H9 (cell line): ENCODE data around the gene MLLT3. TPM values are rescaled to one million over a fixed set of nuclear protein-coding genes. Genes with fewer than 3 reads are reported as not detected.

Source experiments
- DNase-seq: peaks from one replicate; pipeline ENCODE4 v3.0.0-alpha.2; 2017
- H2AFZ ChIP-seq: one replicate; pipeline ENCODE4 v1.6.1; 2013; ENCODE audit warnings: mild to moderate bottlenecking, low read length, control low read depth, moderate library complexity
- H2AK5ac ChIP-seq: 2 replicates; pipeline ENCODE4 v1.6.1; 2013; ENCODE audit warnings: low read length, control low read depth, mixed read lengths; ENCODE audit not compliant: insufficient read length
- H2BK120ac ChIP-seq: one replicate; pipeline ENCODE4 v1.6.1; 2013; ENCODE audit warnings: low read depth, mild to moderate bottlenecking, low read length, control low read depth, inconsistent platforms; ENCODE audit not compliant: poor library complexity, severe bottlenecking
- H2BK12ac ChIP-seq: 2 replicates; pipeline ENCODE4 v1.6.1; 2013; ENCODE audit warnings: low read length, control low read depth, mixed read lengths, low read depth; ENCODE audit not compliant: insufficient read length
- H2BK15ac ChIP-seq: 2 replicates; pipeline ENCODE4 v1.6.1; 2013; ENCODE audit warnings: low read depth, low read length, control low read depth
- H2BK20ac ChIP-seq: one replicate; pipeline ENCODE4 v1.6.1; 2013; ENCODE audit warnings: low read depth, mild to moderate bottlenecking, low read length, control low read depth, inconsistent platforms; ENCODE audit not compliant: poor library complexity, severe bottlenecking
- H2BK5ac ChIP-seq: 2 replicates; pipeline ENCODE4 v1.6.1; 2013; ENCODE audit warnings: low read length, control low read depth, mixed read lengths; ENCODE audit not compliant: insufficient read length
- H3K14ac ChIP-seq: 2 replicates; pipeline ENCODE4 v1.6.1; 2013; ENCODE audit warnings: low read length, control low read depth; ENCODE audit not compliant: insufficient read depth
- H3K18ac ChIP-seq: 2 replicates; pipeline ENCODE4 v1.6.1; 2013; ENCODE audit warnings: low read depth, mild to moderate bottlenecking, mixed read lengths, low read length, control low read depth; ENCODE audit not compliant: insufficient read length
- H3K23ac ChIP-seq: 2 replicates; pipeline ENCODE4 v1.6.1; 2013; ENCODE audit warnings: low read length, control low read depth, mixed read lengths, low read depth; ENCODE audit not compliant: insufficient read length
- H3K23me2 ChIP-seq: 2 replicates; pipeline ENCODE4 v1.6.1; 2013; ENCODE audit warnings: low read depth, mild to moderate bottlenecking, mixed read lengths, low read length, control low read depth; ENCODE audit not compliant: insufficient read length, poor library complexity, severe bottlenecking
- H3K27ac ChIP-seq: 2 replicates; pipeline ENCODE4 v1.5.1; 2013; ENCODE audit warnings: low read length, control low read depth, mixed read lengths, low read depth; ENCODE audit not compliant: insufficient read length
- H3K27me3 ChIP-seq: 2 replicates; pipeline ENCODE4 v1.6.1; 2013; ENCODE audit warnings: low read length, control low read depth, inconsistent platforms; ENCODE audit not compliant: insufficient read depth
- H3K4ac ChIP-seq: 2 replicates; pipeline ENCODE4 v1.6.1; 2013; ENCODE audit warnings: low read depth, mild to moderate bottlenecking, control low read depth, inconsistent platforms, low read length, moderate library complexity
- H3K4me1 ChIP-seq: 2 replicates; pipeline ENCODE4 v1.6.1; 2013; ENCODE audit warnings: low read length, control low read depth, inconsistent platforms; ENCODE audit not compliant: insufficient read depth
- H3K4me2 ChIP-seq: 2 replicates; pipeline ENCODE4 v1.6.1; 2013; ENCODE audit warnings: low read length, control low read depth, mixed read lengths; ENCODE audit not compliant: insufficient read length, insufficient read depth
- H3K56ac ChIP-seq: 2 replicates; pipeline ENCODE4 v1.6.1; 2013; ENCODE audit warnings: low read depth, mild to moderate bottlenecking, mixed read lengths, low read length, control low read depth; ENCODE audit not compliant: insufficient read length
- H3K79me1 ChIP-seq: 2 replicates; pipeline ENCODE4 v1.6.1; 2013; ENCODE audit warnings: low read depth, mild to moderate bottlenecking, moderate library complexity, low read length, control low read depth, inconsistent platforms; ENCODE audit not compliant: insufficient read depth, poor library complexity, severe bottlenecking
- H3K79me2 ChIP-seq: 2 replicates; pipeline ENCODE4 v1.6.1; 2013; ENCODE audit warnings: low read length, control low read depth, inconsistent platforms; ENCODE audit not compliant: insufficient read depth
- H3K9ac ChIP-seq: 2 replicates; pipeline ENCODE4 v1.6.1; 2013; ENCODE audit warnings: low read length, control low read depth, mixed read lengths; ENCODE audit not compliant: insufficient read length; ENCODE audit errors: extremely low read depth
- H3K9me3 ChIP-seq: one replicate; pipeline ENCODE4 v1.6.1; 2013; ENCODE audit warnings: low read depth, low read length, inconsistent platforms; ENCODE audit not compliant: control insufficient read depth
- H3T11ph ChIP-seq: one replicate; pipeline ENCODE4 v1.6.1; 2013; ENCODE audit warnings: mild to moderate bottlenecking, low read length, control low read depth, inconsistent platforms
- H4K20me1 ChIP-seq: one replicate; pipeline ENCODE4 v1.6.1; 2013; ENCODE audit not compliant: control insufficient read depth, insufficient read length, insufficient read depth
- H4K5ac ChIP-seq: 2 replicates; pipeline ENCODE4 v1.6.1; 2013; ENCODE audit warnings: low read depth, mild to moderate bottlenecking, mixed read lengths, low read length, control low read depth; ENCODE audit not compliant: insufficient read length
- H4K8ac ChIP-seq: replicated peaks from 2 replicates; pipeline ENCODE4 v1.6.1; 2013; ENCODE audit warnings: low read length, control low read depth, mixed read lengths, low read depth; ENCODE audit not compliant: insufficient read length
- H4K91ac ChIP-seq: 2 replicates; pipeline ENCODE4 v1.6.1; 2013; ENCODE audit warnings: low read depth, mild to moderate bottlenecking, moderate library complexity, mixed read lengths, low read length, control low read depth; ENCODE audit not compliant: insufficient read length
- H3K27ac Mint-ChIP-seq, 3 experiments: 2 replicates in 2 of 3; 3 replicates in 1 of 3; pipeline ENCODE4 v1.8.0; 2020 to 2021; ENCODE audit warnings: mixed read lengths in 3 of 3, mild to moderate bottlenecking in 1 of 3, moderate library complexity in 1 of 3
- H3K27me3 Mint-ChIP-seq: 2 replicates; pipeline ENCODE4 v1.8.0; 2021; ENCODE audit warnings: low read depth, mild to moderate bottlenecking, moderate library complexity, mixed read lengths
- H3K36me3 Mint-ChIP-seq, 3 experiments: 2 replicates in 2 of 3; 3 replicates in 1 of 3; pipeline ENCODE4 v1.8.0; 2020 to 2021; ENCODE audit warnings: low read depth in 3 of 3, mixed read lengths in 3 of 3; ENCODE audit not compliant: insufficient read depth in 1 of 3
- H3K4me1 Mint-ChIP-seq, 2 experiments: 2 replicates each; pipeline ENCODE4 v1.8.0; 2020; ENCODE audit warnings: mixed read lengths in 2 of 2
- H3K4me3 Mint-ChIP-seq, 2 experiments: 2 replicates in 1 of 2; 3 replicates in 1 of 2; pipeline ENCODE4 v1.8.0; 2020 to 2021; ENCODE audit warnings: mild to moderate bottlenecking in 2 of 2, mixed read lengths in 2 of 2, moderate library complexity in 1 of 2
- H3K9me3 Mint-ChIP-seq, 2 experiments: 2 replicates in 1 of 2; 3 replicates in 1 of 2; pipeline ENCODE4 v1.8.0; 2020; ENCODE audit warnings: mild to moderate bottlenecking in 2 of 2, mixed read lengths in 2 of 2, moderate library complexity in 1 of 2
- WGBS: extraction: QIAGEN DNeasy Blood & Tissue Kit; methylation state at CpG from one replicate; pipeline ENCODE4 v1.1.7; 2013; ENCODE audit warnings: missing lambda C conversion rate, low lambda C conversion rate, mixed read lengths; ENCODE audit not compliant: insufficient read length; ENCODE audit errors: extremely low coverage; 5-methylcytosine and 5-hydroxymethylcytosine counted together
- total RNA-seq: library from RNA; stranded (reverse); gene quantifications from 2 replicates; pipeline ENCODE4 v1.2.1, GENCODE V29; 2021
- TF ChIP-seq, protein P1 (sequence below): fragments of 200-600 bp; sonication (generic); conservative IDR thresholded peaks from 3 replicates; pipeline ENCODE4 v1.8.0; 2021; ENCODE audit warnings: antibody characterized with exemption, mild to moderate bottlenecking

Gene MLLT3
- total RNA-seq, 1 experiment from 2014 or later, result 3.9 TPM

DNA sequence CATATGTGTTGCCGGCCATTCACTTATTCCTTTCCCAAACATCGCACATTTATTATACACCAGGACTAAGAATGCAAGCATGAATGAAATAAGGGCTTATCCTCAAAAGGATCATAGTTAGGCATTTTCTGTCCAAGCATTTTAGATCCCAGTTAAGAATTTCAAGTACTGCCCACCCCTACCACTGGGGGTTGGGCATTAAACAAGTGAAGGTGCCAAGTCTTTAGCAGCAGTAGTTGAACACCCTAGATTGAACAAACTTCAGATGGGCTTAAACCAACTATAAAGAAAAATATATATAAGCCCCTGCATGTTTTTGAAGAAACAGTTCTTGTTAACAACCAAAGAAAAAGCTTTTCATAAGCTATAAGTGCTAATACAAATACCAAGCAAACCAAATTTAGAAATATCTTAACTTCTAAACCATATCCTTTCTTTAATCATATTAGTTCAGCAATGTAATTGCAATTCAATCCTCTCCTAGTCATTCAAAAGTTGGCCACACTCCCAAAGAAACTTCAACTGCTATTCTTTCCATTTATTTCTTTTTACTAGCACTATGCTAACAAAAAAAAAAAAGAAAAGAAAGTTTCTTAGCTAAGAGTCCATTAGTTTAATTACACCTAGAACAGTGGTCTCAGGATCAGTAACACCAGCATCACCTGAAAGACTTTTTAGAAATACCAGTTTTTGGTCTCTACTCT is 149.8 kb downstream of the MLLT3 start:
- Histone ChIP-seq H2BK120ac (no peak overlapping the region), H3K9ac (no peak overlapping the region), H2BK15ac (no peak overlapping the region), H4K20me1 (no peaks in the 10 kb centered on the region), H4K8ac (no peak overlapping the region), H3K23ac (no peak overlapping the region), H3K23me2 (no peaks in the 10 kb centered on the region), H3T11ph (no peak overlapping the region), H3K9me3 (no peaks in the 10 kb centered on the region), H3K79me1 (no peaks in the 10 kb centered on the region), H4K5ac (no peak overlapping the region), H3K14ac (no peak overlapping the region), H2AFZ (no peak overlapping the region), H3K4me1 (no peaks in the 10 kb centered on the region), H2BK12ac (no peak overlapping the region), H3K18ac (no peak overlapping the region), H3K27ac (no peak overlapping the region), H4K91ac (no peak overlapping the region), H2BK20ac (no peak overlapping the region), H3K4me2 (no peak overlapping the region), H3K56ac (no peak overlapping the region), H3K4ac (no peak overlapping the region), H2BK5ac (no peak overlapping the region), H3K27me3 (no peaks in the 10 kb centered on the region), H3K79me2 (no peaks in the 10 kb centered on the region), H2AK5ac (no peak overlapping the region)
- DNase-seq, result no peak
- Mint-ChIP-seq H3K27me3 (no peaks in the 10 kb centered on the region), H3K27ac (no peak overlapping the region), H3K9me3 (no peaks in the 10 kb centered on the region), H3K36me3 (peaks cover 0 to 1% (median 0%) of the 10 kb centered on the region in 3 experiments; a peak in 2 of 7 replicates), H3K4me3 (no peak overlapping the region), H3K4me1 (peaks cover 8% of the 10 kb centered on the region in 2 experiments)
- no CpG with 5 or more reads among the region's 2 CpGs for WGBS
- TF ChIP-seq, protein P1, sequence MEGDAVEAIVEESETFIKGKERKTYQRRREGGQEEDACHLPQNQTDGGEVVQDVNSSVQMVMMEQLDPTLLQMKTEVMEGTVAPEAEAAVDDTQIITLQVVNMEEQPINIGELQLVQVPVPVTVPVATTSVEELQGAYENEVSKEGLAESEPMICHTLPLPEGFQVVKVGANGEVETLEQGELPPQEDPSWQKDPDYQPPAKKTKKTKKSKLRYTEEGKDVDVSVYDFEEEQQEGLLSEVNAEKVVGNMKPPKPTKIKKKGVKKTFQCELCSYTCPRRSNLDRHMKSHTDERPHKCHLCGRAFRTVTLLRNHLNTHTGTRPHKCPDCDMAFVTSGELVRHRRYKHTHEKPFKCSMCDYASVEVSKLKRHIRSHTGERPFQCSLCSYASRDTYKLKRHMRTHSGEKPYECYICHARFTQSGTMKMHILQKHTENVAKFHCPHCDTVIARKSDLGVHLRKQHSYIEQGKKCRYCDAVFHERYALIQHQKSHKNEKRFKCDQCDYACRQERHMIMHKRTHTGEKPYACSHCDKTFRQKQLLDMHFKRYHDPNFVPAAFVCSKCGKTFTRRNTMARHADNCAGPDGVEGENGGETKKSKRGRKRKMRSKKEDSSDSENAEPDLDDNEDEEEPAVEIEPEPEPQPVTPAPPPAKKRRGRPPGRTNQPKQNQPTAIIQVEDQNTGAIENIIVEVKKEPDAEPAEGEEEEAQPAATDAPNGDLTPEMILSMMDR, result no peak; the same call in 2 of the 3 replicates
